WTC11 (cell line): Measurements from ENCODE around the gene CCDC85A. TPM values are rescaled to one million over a fixed set of nuclear protein-coding genes. Genes with fewer than 3 reads are reported as not detected.

Source experiments
- ATAC-seq: fragments of 200-7000 bp; cut with Tn5 transposase; 2 replicates; pipeline ENCODE4 v1.10.0; 2021; ENCODE audit warnings: mild to moderate bottlenecking, moderate library complexity
- CTCF ChIA-PET: fragments of 300-600 bp; sonication (Branson Sonifier 250); formaldehyde crosslinking; loops from one replicate; lab custom pipeline; 2021; ENCODE audit warnings: antibody characterized with exemption; lab: Charles Lee
- POLR2A ChIA-PET: fragments of 350-600 bp; sonication (Branson Sonifier 250); formaldehyde crosslinking; loops from one replicate; lab custom pipeline; 2021; ENCODE audit warnings: antibody characterized with exemption; lab: Charles Lee
- DNase-seq: peaks from one replicate; pipeline ENCODE4 v3.0.0; 2021; ENCODE audit warnings: low spot score
- H3K27ac Mint-ChIP-seq: 2 replicates; pipeline ENCODE4 v1.8.0; 2021; ENCODE audit warnings: mixed read lengths
- H3K27me3 Mint-ChIP-seq: 2 replicates; pipeline ENCODE4 v1.8.0; 2021; ENCODE audit warnings: low read depth, mild to moderate bottlenecking, moderate library complexity, mixed read lengths
- H3K36me3 Mint-ChIP-seq: 2 replicates; pipeline ENCODE4 v1.8.0; 2021; ENCODE audit warnings: mixed read lengths
- H3K4me1 Mint-ChIP-seq: 2 replicates; pipeline ENCODE4 v1.8.0; 2022; ENCODE audit warnings: mixed read lengths
- H3K4me3 Mint-ChIP-seq: 2 replicates; pipeline ENCODE4 v1.8.0; 2021; ENCODE audit warnings: mild to moderate bottlenecking, moderate library complexity, mixed read lengths
- H3K9me3 Mint-ChIP-seq: 2 replicates; pipeline ENCODE4 v1.8.0; 2021; ENCODE audit warnings: mixed read lengths
- EMX1 ChIP-seq: fragments of 250-450 bp; sonication (Bioruptor Pico); IDR thresholded peaks from 2 replicates; pipeline ENCODE4 v1.8.0; 2021; ENCODE audit warnings: mild to moderate bottlenecking
- ESRRA ChIP-seq: sonication (generic); formaldehyde crosslinking; IDR thresholded peaks from 2 replicates; pipeline ENCODE4 v1.8.1; 2022; ENCODE audit warnings: mild to moderate bottlenecking, missing genetic modification reagents, borderline replicate concordance
- GABPB1 ChIP-seq: sonication (generic); formaldehyde crosslinking; IDR thresholded peaks from 2 replicates; pipeline ENCODE4 v1.8.1; 2023; ENCODE audit warnings: mild to moderate bottlenecking, missing genetic modification reagents
- JUN ChIP-seq: sonication (generic); formaldehyde crosslinking; IDR thresholded peaks from 2 replicates; pipeline ENCODE4 v1.8.0; 2023; ENCODE audit warnings: mild to moderate bottlenecking, missing genetic modification reagents
- KAT7 ChIP-seq: sonication (generic); formaldehyde crosslinking; IDR thresholded peaks from 2 replicates; pipeline ENCODE4 v1.8.1; 2023; ENCODE audit warnings: missing genetic modification reagents, mild to moderate bottlenecking, borderline replicate concordance
- MXD4 ChIP-seq: fragments of 250-450 bp; sonication (Bioruptor Pico); IDR thresholded peaks from 2 replicates; pipeline ENCODE4 v1.8.0; 2021; ENCODE audit warnings: mild to moderate bottlenecking, moderate library complexity, borderline replicate concordance
- NFATC4 ChIP-seq: fragments of 250-450 bp; sonication (Bioruptor Pico); IDR thresholded peaks from 2 replicates; pipeline ENCODE4 v1.9.0; 2021; ENCODE audit warnings: mild to moderate bottlenecking
- NR2C2 ChIP-seq: sonication (generic); formaldehyde crosslinking; IDR thresholded peaks from 2 replicates; pipeline ENCODE4 v1.8.0; 2022; ENCODE audit warnings: mild to moderate bottlenecking, missing genetic modification reagents
- RORB ChIP-seq: fragments of 250-450 bp; sonication (Bioruptor Pico); IDR thresholded peaks from 2 replicates; pipeline ENCODE4 v1.9.0; 2021; ENCODE audit warnings: mild to moderate bottlenecking
- SP1 ChIP-seq: sonication (generic); formaldehyde crosslinking; conservative IDR thresholded peaks from 2 replicates; pipeline ENCODE4 v1.8.1; 2022; ENCODE audit warnings: missing genetic modification reagents
- ZBTB21 ChIP-seq: sonication (generic); formaldehyde crosslinking; IDR thresholded peaks from 2 replicates; pipeline ENCODE4 v1.8.1; 2023; ENCODE audit warnings: mild to moderate bottlenecking, missing genetic modification reagents, borderline replicate concordance
- total RNA-seq: library from RNA; stranded (reverse); gene quantifications from 3 replicates; pipeline ENCODE4 v1.2.3, GENCODE V29; 2021
- TF ChIP-seq, protein P1 (sequence below): sonication (generic); formaldehyde crosslinking; IDR thresholded peaks from 2 replicates; pipeline ENCODE4 v1.8.1; 2022; ENCODE audit warnings: low read depth, mild to moderate bottlenecking, moderate library complexity, missing genetic modification reagents, borderline replicate concordance
- TF ChIP-seq, protein P2 (sequence below): sonication (generic); formaldehyde crosslinking; IDR thresholded peaks from 2 replicates; pipeline ENCODE4 v1.8.1; 2022; ENCODE audit warnings: missing genetic modification reagents, borderline replicate concordance
- TF ChIP-seq, protein P3 (sequence below): fragments of 250-450 bp; sonication (Bioruptor Pico); IDR thresholded peaks from 2 replicates; pipeline ENCODE4 v1.8.0; 2021; ENCODE audit warnings: mild to moderate bottlenecking
- TF ChIP-seq, protein P4 (sequence below): sonication (generic); formaldehyde crosslinking; IDR thresholded peaks from 2 replicates; pipeline ENCODE4 v1.8.1; 2023; ENCODE audit warnings: mild to moderate bottlenecking, missing genetic modification reagents
- TF ChIP-seq, protein P5 (sequence below): sonication (generic); formaldehyde crosslinking; IDR thresholded peaks from 2 replicates; pipeline ENCODE4 v1.8.0; 2023; ENCODE audit warnings: mild to moderate bottlenecking, missing genetic modification reagents
- TF ChIP-seq, protein P6 (sequence below): sonication (generic); formaldehyde crosslinking; IDR thresholded peaks from 2 replicates; pipeline ENCODE4 v1.8.0; 2022; ENCODE audit warnings: mild to moderate bottlenecking, missing genetic modification reagents
- TF ChIP-seq, protein P7 (sequence below): fragments of 250-450 bp; sonication (Bioruptor Pico); conservative IDR thresholded peaks from 2 replicates; pipeline ENCODE4 v1.9.0; 2021; ENCODE audit warnings: mild to moderate bottlenecking

Gene CCDC85A
- total RNA-seq, 1 experiment from 2014 or later: 0.22 TPM

DNA sequence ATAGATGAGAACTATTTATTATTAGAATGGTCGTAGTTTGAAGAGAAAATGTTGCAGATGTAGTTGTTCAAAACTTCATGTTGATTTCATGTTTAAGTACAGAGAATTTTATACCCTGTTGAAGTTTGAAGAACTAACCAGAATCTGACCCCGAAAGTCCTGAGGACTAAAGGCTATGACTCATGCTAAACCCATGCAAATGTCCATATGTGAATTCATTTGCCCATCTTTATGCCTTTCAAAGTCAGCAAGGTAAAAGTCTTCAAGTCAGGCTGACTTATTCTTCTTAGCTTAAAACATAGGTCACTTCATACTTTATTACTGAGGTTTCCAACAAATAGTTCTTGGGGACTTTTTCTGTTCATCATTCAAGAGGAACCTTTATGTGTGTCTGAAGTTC lies 185.5 kb downstream of the CCDC85A start:
- no peak for DNase-seq
- Mint-ChIP-seq H3K4me1 (peaks cover 12% of the 10 kb centered on the region), H3K4me3 (no peak overlapping the region), H3K9me3 (no peaks in the 10 kb centered on the region), H3K36me3 (no peaks in the 10 kb centered on the region), H3K27ac (no peak overlapping the region), H3K27me3 (no peaks in the 10 kb centered on the region)
- ChIA-PET CTCF (no interaction called here), POLR2A (no interaction called here)
- ATAC-seq: no peak
- TF ChIP-seq NR2C2 (CRISPR knock-in tag) (no peak), KAT7 (CRISPR knock-in tag) (no peak), EMX1 (CRISPR knock-in tag) (no peak), RORB (CRISPR knock-in tag) (no peak), ZBTB21 (CRISPR knock-in tag) (no peak)
- TF ChIP-seq, protein P1, sequence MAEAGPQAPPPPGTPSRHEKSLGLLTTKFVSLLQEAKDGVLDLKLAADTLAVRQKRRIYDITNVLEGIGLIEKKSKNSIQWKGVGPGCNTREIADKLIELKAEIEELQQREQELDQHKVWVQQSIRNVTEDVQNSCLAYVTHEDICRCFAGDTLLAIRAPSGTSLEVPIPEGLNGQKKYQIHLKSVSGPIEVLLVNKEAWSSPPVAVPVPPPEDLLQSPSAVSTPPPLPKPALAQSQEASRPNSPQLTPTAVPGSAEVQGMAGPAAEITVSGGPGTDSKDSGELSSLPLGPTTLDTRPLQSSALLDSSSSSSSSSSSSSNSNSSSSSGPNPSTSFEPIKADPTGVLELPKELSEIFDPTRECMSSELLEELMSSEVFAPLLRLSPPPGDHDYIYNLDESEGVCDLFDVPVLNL (CRISPR knock-in tag): no peak
- TF ChIP-seq, protein P2, sequence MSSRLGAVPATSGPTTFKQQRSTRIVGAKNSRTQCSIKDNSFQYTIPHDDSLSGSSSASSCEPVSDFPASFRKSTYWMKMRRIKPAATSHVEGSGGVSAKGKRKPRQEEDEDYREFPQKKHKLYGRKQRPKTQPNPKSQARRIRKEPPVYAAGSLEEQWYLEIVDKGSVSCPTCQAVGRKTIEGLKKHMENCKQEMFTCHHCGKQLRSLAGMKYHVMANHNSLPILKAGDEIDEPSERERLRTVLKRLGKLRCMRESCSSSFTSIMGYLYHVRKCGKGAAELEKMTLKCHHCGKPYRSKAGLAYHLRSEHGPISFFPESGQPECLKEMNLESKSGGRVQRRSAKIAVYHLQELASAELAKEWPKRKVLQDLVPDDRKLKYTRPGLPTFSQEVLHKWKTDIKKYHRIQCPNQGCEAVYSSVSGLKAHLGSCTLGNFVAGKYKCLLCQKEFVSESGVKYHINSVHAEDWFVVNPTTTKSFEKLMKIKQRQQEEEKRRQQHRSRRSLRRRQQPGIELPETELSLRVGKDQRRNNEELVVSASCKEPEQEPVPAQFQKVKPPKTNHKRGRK (CRISPR knock-in tag): no peak
- TF ChIP-seq, protein P3, sequence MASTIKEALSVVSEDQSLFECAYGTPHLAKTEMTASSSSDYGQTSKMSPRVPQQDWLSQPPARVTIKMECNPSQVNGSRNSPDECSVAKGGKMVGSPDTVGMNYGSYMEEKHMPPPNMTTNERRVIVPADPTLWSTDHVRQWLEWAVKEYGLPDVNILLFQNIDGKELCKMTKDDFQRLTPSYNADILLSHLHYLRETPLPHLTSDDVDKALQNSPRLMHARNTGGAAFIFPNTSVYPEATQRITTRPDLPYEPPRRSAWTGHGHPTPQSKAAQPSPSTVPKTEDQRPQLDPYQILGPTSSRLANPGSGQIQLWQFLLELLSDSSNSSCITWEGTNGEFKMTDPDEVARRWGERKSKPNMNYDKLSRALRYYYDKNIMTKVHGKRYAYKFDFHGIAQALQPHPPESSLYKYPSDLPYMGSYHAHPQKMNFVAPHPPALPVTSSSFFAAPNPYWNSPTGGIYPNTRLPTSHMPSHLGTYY (CRISPR knock-in tag): no peak
- TF ChIP-seq, protein P4, sequence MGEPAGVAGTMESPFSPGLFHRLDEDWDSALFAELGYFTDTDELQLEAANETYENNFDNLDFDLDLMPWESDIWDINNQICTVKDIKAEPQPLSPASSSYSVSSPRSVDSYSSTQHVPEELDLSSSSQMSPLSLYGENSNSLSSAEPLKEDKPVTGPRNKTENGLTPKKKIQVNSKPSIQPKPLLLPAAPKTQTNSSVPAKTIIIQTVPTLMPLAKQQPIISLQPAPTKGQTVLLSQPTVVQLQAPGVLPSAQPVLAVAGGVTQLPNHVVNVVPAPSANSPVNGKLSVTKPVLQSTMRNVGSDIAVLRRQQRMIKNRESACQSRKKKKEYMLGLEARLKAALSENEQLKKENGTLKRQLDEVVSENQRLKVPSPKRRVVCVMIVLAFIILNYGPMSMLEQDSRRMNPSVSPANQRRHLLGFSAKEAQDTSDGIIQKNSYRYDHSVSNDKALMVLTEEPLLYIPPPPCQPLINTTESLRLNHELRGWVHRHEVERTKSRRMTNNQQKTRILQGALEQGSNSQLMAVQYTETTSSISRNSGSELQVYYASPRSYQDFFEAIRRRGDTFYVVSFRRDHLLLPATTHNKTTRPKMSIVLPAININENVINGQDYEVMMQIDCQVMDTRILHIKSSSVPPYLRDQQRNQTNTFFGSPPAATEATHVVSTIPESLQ (CRISPR knock-in tag): no peak

DNA sequence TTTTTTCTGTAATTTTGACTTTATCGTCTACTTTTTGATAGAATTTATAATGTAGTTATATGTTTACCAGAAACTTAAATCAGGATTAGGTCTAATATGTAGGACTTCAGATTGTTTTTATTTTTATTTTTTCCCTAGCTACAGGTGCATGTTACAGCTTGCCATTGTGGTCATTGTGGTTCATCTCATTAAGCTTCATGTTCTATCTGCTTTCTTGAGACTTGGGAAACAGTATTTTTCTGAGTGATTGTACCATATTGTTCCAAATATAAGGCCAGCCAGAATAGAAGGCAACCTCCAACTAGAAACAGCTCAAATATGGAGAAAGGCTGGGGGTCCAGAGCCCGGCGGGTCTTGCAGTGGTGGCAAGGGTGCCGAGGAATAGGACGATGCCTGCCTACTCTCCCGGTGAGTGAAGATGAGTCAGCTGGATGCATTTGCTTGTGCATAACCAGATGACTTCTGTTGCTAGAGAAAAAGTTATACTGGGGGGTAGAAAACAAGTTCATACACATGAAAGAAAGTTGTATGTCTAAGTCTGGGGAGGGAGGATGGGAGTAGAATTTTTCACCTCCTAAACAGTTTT lies 188.4 kb downstream of the CCDC85A start:
- Mint-ChIP-seq H3K4me3 (no peak overlapping the region), H3K9me3 (no peaks in the 10 kb centered on the region), H3K27ac (no peak overlapping the region; the same call in 1 of the 2 replicates), H3K27me3 (no peaks in the 10 kb centered on the region), H3K36me3 (no peaks in the 10 kb centered on the region), H3K4me1 (peaks cover 12% of the 10 kb centered on the region)
- DNase-seq (no peak), ATAC-seq (no peak)
- CTCF ChIA-PET: no interaction called here
- POLR2A ChIA-PET: no interaction called here
- TF ChIP-seq JUN (CRISPR knock-in tag): no peak
- TF ChIP-seq, protein P5, sequence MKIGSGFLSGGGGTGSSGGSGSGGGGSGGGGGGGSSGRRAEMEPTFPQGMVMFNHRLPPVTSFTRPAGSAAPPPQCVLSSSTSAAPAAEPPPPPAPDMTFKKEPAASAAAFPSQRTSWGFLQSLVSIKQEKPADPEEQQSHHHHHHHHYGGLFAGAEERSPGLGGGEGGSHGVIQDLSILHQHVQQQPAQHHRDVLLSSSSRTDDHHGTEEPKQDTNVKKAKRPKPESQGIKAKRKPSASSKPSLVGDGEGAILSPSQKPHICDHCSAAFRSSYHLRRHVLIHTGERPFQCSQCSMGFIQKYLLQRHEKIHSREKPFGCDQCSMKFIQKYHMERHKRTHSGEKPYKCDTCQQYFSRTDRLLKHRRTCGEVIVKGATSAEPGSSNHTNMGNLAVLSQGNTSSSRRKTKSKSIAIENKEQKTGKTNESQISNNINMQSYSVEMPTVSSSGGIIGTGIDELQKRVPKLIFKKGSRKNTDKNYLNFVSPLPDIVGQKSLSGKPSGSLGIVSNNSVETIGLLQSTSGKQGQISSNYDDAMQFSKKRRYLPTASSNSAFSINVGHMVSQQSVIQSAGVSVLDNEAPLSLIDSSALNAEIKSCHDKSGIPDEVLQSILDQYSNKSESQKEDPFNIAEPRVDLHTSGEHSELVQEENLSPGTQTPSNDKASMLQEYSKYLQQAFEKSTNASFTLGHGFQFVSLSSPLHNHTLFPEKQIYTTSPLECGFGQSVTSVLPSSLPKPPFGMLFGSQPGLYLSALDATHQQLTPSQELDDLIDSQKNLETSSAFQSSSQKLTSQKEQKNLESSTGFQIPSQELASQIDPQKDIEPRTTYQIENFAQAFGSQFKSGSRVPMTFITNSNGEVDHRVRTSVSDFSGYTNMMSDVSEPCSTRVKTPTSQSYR (CRISPR knock-in tag): no peak
- TF ChIP-seq, protein P6, sequence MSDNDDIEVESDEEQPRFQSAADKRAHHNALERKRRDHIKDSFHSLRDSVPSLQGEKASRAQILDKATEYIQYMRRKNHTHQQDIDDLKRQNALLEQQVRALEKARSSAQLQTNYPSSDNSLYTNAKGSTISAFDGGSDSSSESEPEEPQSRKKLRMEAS (CRISPR knock-in tag): no peak
- TF ChIP-seq ESRRA (CRISPR knock-in tag): no peak
- no peak for TF ChIP-seq GABPB1 (CRISPR knock-in tag)
- TF ChIP-seq NFATC4 (CRISPR knock-in tag): no peak
- TF ChIP-seq, protein P4 (CRISPR knock-in tag): no peak
- no peak for TF ChIP-seq MXD4
- TF ChIP-seq, protein P7, sequence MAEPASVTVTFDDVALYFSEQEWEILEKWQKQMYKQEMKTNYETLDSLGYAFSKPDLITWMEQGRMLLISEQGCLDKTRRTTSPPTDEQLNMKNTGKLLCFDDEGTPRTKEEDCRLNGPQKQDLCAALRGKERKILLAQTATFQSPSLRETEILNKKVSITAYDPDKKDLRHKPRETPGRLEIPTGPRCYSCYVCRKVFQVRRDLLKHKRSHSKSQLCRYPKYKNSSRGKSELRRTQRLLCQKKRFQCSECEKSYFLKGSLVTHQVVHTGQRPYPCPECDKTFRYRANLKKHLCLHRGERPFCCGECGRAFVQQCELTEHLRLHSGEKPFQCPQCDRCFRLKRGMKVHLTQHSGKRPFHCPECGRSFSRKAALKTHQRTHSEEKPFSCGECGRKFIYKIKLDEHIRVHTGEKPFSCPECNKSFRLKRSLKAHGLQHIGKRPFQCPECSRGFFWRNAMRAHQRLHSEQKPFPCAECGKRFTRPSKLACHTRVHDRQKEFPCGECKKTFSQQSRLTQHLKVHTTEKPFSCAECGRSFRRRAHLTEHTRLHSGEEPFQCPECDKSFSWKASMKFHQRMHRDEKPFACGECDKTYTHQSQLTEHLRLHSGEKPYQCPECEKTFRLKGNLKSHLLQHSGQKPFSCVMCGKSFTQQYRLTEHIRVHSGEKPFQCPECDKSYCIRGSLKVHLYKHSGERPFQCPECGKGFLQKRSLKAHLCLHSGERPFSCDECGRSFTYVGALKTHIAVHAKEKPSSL (CRISPR knock-in tag): no peak
- TF ChIP-seq SP1: no peak
